ENCODE data around the gene ICA1. TPM values are rescaled to one million over a fixed set of nuclear protein-coding genes. Genes with fewer than 3 reads are reported as not detected.

The ICA1 gene
- total and polyA plus RNA-seq, 8 donors = 19.1 to 458 (median 77.4) TPM

DNA sequence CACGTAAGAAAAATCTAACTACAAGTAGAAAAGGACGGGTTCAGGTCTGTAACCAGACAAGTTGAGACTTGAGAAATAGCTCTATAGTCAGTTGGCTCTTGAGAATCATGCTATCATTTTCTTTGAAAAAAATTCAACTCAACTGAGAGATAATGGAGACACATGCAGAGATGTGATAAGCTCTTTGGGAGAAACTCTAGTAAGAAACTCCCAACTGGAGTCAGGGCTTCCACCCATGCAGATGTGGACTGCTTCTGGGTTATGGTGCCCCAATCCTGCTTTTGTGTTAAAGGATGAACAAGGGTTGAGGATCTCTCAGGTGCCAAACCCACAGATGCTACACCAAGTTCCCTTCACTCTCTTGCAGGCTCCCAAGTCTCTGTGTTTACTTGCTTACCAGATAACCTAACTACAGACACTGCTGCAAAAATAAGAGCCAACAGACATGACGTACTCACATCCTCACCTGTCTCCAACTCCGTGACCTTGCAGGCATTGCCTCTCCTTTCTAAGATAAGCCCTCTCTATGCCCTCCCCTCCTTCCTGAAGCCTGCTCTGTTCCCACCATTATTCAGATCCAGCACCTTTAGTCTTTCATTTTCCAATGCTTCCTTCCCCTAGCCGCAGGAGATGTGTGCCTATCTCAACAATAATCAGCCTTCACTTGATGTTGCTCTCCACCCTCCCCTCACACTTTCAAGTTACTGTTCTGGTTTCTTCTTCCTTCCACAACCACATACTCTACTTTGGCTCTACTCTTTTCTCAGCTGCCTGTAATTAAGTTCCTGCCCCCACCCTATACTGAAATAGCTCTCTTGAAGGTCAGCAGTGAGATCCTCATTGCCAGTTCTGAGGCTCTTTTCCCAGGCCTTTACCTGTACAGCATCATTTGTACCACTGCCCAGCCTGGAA, 130.0 kb downstream of the ICA1 start:
- peak overlapping the region in 3 of 5 donors; percentile 10 to 55 (median 19) for H3K27ac ChIP-seq
- H3K36me3 ChIP-seq = peaks cover 0 to 24% (median 13%) of the 10 kb centered on the region in 4 donors
- 76 to 89% (median 86%) methylated on average over 5 of the region's 5 CpGs for WGBS, 5 donors
- no peak overlapping the region for H3K4me3 ChIP-seq
- no peaks in the 10 kb centered on the region for H3K9me3 ChIP-seq
- DNase-seq = peak in 1 of 2 donors; percentile 37
- no peak for TF ChIP-seq EP300 (IDR thresholded peaks at IDR 0.05)
- TF ChIP-seq POLR2A (IDR thresholded peaks at IDR 0.05) = no peak
- TF ChIP-seq, protein P1, sequence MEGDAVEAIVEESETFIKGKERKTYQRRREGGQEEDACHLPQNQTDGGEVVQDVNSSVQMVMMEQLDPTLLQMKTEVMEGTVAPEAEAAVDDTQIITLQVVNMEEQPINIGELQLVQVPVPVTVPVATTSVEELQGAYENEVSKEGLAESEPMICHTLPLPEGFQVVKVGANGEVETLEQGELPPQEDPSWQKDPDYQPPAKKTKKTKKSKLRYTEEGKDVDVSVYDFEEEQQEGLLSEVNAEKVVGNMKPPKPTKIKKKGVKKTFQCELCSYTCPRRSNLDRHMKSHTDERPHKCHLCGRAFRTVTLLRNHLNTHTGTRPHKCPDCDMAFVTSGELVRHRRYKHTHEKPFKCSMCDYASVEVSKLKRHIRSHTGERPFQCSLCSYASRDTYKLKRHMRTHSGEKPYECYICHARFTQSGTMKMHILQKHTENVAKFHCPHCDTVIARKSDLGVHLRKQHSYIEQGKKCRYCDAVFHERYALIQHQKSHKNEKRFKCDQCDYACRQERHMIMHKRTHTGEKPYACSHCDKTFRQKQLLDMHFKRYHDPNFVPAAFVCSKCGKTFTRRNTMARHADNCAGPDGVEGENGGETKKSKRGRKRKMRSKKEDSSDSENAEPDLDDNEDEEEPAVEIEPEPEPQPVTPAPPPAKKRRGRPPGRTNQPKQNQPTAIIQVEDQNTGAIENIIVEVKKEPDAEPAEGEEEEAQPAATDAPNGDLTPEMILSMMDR (IDR thresholded peaks at IDR 0.05) = no peak
- no peak for TF ChIP-seq POLR2AphosphoS5 (IDR thresholded peaks at IDR 0.05)
- no peaks in the 10 kb centered on the region for H3K4me1 ChIP-seq
- intact Hi-C loops (cut with DNase I; ENCODE audit: low total_unique reads) = no loop called here
- no peaks in the 10 kb centered on the region for H3K27me3 ChIP-seq

DNA sequence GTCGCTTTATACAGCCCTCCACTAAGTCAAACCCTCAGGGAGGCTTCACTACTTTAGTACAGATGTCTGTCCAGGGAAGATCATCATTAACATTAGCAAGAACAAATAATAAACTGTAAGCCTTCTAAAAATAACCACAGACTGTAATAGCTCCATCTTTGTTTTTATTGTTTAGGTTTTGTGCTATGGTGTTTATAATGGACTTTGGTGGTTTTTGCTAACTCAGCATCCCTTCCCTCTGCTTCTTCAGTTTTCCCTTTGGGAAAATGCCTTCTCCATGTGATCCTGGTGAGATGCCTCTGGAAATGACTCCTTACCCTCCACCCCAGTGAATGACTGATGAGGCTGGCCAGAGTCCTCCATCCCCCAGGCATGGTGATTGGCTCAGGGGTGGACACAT, 131.3 kb downstream of the ICA1 start:
- intact Hi-C loops (cut with DNase I; ENCODE audit: low total_unique reads) = no loop called here
- H3K9me3 ChIP-seq = no peaks in the 10 kb centered on the region
- no peak for DNase-seq
- 90 to 98% (median 92%) methylated on average over 1 of the region's 1 CpG for WGBS, 5 donors
- H3K4me3 ChIP-seq = no peak overlapping the region
- no peaks in the 10 kb centered on the region for H3K27me3 ChIP-seq
- TF ChIP-seq POLR2A (IDR thresholded peaks at IDR 0.05) = no peak
- TF ChIP-seq, protein P1 (IDR thresholded peaks at IDR 0.05) = no peak
- TF ChIP-seq EP300 (IDR thresholded peaks at IDR 0.05) = no peak
- no peak for TF ChIP-seq POLR2AphosphoS5 (IDR thresholded peaks at IDR 0.05)
- peaks cover 0 to under 1% (median 0%) of the 10 kb centered on the region in 4 donors for H3K4me1 ChIP-seq
- peak overlapping the region in 1 of 5 donors; percentile 55 for H3K27ac ChIP-seq
- H3K36me3 ChIP-seq = peaks cover 2 to 26% (median 19%) of the 10 kb centered on the region in 4 donors

DNA sequence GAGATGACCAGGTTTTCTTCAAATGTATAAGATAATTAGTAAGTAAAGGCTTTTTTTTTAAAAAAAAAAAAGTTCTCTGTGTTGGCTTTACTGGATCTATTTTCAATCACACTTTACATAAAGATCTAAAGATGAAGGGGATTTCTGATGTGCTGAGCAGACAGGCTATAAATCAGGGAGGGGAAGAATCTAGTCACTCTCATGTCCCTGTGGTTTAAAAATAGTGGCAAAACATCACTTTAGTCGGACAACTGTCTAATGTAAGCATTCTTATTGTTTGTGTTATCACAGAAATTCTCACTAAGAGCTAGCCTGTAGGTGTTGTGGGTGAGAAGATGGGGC, 132.7 kb downstream of the ICA1 start:
- no peak overlapping the region for H3K27ac ChIP-seq
- peaks cover 4 to 37% (median 21%) of the 10 kb centered on the region in 4 donors for H3K36me3 ChIP-seq
- intact Hi-C loops (cut with DNase I; ENCODE audit: low total_unique reads) = no loop called here
- H3K27me3 ChIP-seq = no peaks in the 10 kb centered on the region
- no peak overlapping the region for H3K4me3 ChIP-seq
- WGBS, 5 donors = 67 to 77% (median 71%) methylated on average over 1 of the region's 1 CpG
- TF ChIP-seq, protein P1 (IDR thresholded peaks at IDR 0.05) = no peak
- TF ChIP-seq POLR2AphosphoS5 (IDR thresholded peaks at IDR 0.05) = no peak
- TF ChIP-seq EP300 (IDR thresholded peaks at IDR 0.05) = no peak
- TF ChIP-seq POLR2A (IDR thresholded peaks at IDR 0.05) = no peak
- no peak for DNase-seq
- H3K9me3 ChIP-seq = no peaks in the 10 kb centered on the region
- H3K4me1 ChIP-seq = peaks cover 0 to 7% (median 0%) of the 10 kb centered on the region in 4 donors

DNA sequence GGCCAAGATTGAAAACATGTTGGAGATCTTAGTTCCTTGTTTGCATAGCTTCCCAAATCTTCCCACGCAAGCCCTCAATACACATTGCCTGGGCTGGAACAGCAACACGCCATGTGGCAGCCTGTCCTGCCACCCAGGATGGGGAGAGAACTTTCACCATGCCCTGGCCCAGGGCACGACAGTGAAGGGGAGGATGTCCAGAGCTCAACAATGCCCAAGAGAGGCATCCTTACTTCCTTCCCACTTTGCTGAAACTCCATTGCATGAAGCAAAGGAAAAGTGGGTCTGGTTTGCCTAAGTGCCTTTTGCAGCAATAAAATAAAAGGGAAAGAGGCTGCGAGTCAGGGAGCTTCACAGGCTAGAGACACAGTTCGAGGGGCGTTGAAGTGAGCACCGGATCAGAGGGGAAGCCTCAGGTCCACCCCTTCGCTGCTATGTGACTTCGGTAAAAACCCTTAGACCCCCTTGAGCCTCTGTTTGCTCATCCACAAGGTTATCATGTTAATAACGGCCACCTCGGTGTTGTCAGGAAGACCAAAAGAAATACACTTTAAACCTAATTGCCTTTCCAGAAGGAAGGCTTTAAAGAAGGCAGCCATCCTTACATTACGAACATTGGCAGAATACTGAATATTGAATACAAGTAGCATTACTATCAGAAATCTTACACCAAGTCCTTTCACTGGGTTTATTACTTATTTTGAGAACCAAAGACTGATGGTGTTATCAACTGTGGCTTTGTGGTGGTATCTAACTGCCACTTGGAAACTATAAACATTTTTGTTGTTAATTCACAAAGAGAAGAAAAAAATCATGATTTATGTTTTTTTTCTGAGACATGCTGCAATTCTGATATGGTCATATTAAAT, 133.3 kb downstream of the ICA1 start:
- H3K36me3 ChIP-seq = peaks cover 4 to 37% (median 21%) of the 10 kb centered on the region in 4 donors
- H3K27ac ChIP-seq = peak overlapping the region in 1 of 5 donors; percentile 22
- no peaks in the 10 kb centered on the region for H3K27me3 ChIP-seq
- TF ChIP-seq POLR2A (IDR thresholded peaks at IDR 0.05) (no peak), EP300 (IDR thresholded peaks at IDR 0.05) (no peak), POLR2AphosphoS5 (IDR thresholded peaks at IDR 0.05) (no peak)
- TF ChIP-seq, protein P1 (IDR thresholded peaks at IDR 0.05) = no peak
- no peak overlapping the region for H3K4me3 ChIP-seq
- H3K9me3 ChIP-seq = no peaks in the 10 kb centered on the region
- no peak for DNase-seq
- intact Hi-C loops (cut with DNase I; ENCODE audit: low total_unique reads) = no loop called here
- peaks cover 0 to 7% (median 0%) of the 10 kb centered on the region in 4 donors for H3K4me1 ChIP-seq
- WGBS, 5 donors = 68 to 78% (median 74%) methylated on average over 12 of the region's 12 CpGs

All from stomach (tissue), 9 donors.